ENCODE data around the gene B4GALNT2.
A peak's percentile ranks its signal among the peaks of the same experiment; 100 is the strongest.

Gene B4GALNT2

DNA sequence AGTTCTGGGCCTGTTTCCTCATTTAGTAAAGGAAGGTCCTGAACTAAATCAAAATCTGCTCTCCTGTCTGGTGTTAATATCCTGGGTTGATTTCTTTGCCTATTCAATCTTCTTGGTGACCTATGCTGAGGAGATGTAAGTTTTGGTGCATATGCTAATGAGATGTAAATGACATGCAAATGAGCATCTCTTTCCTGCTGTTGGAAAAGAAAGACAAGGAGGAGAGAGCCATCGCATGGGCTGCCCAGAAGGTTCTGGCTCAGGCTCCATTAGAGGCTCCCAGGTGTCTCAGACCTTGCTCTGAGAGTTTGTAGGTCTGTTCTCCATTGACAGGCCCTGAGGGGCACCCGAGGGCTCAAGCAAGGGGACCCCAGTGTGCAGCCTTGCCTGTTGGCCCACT, 81.3 kb downstream of the B4GALNT2 start:
- DNase-seq (ENCODE audit: low spot score): no peak

DNA sequence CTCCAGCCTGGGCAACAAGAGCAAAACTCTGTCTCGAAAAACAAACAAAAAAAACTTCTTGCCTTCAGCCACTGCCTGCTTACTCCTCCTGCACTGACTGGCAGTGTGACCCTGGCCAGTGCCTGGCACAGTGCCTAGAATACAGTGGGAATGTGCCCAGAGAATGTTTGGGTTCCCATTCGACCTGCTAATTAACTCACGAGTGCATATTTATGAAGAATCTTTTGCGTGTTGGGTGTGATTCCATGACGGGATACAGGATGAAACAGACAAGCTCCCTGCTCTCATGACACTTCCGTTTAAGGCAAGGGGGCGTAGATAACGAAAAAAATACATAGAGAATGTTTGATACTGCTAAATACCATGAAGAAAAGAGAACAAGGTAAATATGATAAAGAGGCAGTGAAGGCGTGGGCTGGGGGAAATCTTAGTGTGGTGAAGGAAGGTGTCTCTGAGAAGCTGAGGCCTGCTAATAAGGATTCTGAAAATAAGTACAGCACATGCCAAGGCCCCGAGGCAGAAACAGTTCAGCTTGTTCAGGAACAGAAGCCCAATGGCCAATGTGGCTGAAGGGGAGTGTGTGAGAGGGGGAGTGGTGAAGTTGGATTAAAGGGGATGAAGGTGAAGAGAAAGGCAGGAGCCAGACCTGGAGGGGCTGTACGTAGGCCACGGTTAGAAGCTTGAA, 82.2 kb downstream of the B4GALNT2 start:
- no peak for DNase-seq (ENCODE audit: low spot score)

DNA sequence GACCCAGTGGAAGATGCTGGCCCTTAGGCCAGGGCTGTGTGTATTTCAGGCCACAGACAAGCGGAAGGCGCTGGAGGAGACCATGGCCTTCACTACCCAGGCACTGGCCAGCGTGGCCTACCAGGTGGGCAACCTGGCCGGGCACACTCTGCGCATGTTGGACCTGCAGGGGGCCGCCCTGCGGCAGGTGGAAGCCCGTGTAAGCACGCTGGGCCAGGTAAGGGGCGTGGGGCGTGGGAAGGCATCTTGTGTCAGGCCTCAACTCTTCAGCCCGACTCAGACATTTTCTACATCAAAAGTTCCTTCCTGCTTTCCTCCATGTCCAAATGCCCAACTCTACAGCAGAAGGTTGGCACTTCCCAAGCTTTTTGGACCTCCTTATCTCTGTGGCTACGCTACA, 83.9 kb downstream of the B4GALNT2 start:
- DNase-seq (ENCODE audit: low spot score): no peak

DNA sequence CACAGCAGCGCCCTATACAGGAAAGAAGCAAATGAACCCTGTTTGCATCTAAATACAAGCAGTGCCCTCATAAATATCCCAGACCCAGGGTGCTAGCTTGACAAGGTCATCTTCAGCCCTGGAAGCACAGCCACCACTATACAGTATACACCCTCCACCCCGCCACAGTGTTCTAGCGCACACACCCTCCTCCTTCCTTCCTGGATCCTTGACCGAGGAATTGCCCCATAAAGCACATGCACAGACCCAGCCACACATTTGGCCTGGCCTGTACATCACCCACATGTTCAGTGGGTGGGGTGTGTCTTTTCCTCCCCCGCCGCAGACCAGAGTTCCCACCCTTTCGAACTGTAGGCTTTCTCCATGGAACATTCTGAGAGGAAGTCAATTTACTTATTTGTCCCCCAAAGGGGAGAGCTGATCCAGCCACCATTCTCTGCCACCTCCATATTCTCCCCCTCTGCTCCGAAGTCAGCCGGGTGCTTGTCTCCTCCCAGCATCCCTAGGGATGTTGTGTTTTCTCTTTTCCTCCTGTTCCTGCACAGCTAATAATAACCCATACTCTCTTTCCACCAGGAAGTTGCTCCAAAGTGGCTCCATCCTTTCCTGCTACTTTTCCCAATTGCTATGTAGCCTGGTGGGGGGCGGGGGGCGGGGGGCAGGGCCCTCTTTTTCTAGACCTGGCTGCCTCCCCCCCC, 84.5 kb downstream of the B4GALNT2 start:
- no peak for DNase-seq (ENCODE audit: low spot score)

DNA sequence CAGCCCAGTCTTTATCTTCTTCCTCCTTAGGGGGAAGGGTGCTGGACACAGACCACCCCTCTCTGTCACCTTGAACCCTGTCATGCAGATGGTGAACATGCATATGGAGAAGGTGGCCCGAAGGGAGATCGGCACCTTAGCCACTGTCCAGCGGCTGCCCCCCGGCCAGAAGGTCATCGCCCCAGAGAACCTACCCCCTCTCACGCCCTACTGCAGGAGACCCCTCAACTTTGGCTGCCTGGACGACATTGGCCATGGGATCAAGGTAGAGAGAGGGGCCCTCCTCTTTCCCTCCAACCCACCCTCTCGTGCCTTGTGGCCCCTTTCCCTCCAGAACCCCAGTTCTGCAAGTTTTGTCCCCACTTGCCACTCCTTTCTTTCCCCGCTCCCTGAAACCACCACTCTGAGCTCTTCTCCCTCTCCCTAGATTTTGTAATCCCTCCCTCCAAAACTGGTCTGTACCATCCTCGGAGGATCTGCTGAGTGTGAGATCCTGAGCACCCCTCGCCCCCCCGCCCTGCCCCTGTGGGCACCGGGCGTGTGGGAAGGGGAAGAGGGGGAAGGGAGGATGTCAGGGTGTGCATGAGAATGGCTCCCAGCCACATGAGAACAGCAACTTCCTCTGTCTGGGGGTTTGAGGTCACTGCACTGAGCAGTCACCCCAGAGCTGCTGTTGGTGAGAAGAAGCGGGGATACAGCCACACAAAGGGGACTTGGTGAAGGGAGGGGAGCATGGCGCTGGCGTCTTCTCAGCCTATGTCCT, 85.3 kb downstream of the B4GALNT2 start:
- no peak for DNase-seq (ENCODE audit: low spot score)

DNA sequence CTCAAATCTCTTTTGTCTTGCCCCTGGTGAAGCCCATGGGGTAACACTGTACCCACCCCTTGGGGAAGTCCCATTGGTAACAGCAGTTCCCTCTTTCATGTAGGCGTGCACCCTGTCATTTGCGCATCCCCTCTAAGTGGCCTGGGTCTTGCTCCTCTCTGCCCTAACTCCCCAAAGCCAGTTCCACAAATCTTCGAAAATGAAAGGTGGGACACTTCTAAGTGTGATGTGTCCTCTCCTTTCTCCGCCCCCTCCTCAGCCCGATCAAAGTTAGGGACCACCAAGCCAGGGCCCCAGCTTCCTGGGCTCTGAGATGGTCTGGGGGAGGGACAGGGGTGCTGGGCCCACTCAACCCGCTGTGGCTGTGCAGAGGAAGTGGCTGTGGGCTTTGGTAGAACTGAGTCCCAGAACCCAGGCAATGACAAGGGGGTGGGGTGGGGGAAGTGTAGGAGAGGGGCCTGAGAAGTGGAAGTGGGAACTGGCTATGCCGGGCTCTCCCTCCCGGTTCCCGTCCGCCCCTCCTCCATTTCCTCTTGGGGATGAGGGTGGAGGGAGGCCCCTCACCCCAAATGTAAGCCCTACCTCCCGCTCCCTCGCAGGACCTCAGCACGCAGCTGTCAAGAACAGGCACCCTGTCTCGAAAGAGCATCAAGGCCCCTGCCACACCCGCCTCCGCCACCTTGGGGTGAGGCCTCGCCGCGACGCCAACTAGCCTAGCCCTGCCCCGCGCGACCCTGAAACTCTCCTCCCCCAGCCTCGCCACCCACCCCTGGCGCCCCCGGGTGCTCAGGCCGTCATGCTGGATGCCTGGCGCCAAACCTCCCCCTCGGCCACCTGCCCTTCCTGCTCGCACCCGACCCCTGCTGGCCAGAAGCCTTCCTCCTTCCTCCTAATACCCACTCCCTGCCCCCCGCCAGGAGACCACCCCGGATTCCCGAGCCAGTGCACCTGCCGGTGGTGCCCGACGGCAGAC, 86.7 kb downstream of the B4GALNT2 start:
- no peak for DNase-seq (ENCODE audit: low spot score)

DNA sequence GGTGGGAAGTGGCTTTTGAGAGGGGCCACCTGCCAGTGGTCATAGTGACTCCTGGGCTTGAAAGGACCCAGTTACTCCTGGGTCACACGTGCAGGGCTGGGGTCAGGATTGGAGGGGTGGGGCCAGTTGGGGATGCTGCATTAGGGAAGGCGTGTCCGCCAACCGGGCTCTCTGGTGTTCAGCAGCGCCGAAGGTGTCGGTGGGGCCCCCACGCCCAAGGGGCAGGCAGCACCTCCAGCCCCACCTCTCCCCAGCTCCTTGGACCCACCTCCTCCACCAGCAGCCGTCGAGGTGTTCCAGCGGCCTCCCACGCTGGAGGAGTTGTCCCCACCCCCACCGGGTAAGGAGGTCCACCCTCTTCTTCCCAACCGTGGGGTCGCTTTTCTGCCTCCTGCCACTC, 87.4 kb downstream of the B4GALNT2 start:
- no peak for DNase-seq (ENCODE audit: low spot score)

DNA sequence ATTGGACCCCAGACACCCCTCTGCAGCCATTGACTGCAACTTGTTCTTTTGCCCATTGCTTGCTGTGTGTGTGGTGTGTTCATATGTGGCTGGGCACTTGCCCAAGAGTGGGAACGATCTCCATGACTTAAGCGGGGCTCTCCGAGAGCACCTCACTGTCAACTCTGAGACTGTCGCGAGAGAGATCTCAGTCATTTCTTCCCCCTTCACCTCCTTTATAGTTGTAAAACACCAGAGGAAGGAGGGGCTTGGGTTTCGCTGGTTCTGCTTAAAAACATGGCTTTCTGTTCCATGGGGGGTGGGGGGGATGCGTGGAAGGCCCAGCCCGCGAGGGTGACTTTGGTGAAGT, 90.6 kb downstream of the B4GALNT2 start:
- no peak for DNase-seq (ENCODE audit: low spot score)

DNA sequence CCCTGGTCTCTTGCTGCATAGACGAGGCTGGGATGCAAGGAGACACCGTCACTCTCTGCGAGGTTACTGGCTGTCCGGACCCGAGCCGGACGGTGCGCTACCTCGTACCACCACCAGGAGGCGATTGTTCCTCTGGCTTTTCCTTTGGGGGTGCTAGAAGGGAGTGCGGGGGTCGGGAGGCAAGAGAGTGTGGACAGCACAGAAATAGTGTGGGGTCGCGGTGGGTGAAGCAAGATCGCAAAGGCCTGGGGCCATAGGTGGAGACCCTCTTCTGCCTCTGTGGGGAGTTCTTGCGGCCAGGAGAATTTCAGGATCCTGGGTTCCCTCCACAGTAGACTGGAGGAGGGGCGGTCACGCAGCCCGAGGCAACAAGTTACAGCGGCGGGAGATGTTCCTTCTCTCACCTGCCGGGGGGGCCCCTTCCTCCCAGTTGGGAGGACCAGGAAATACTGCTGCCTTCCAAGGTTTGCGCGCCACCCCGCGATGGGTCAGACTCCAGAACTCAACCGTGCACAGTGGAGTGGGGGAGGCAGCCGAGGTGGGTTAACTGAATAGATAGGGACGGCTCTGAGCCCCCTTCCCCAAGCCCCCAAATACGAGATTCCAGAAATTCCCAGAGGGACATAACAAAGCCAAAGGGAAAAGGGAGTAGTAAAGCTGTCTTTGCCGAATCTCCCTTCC, 91.1 kb downstream of the B4GALNT2 start:
- DNase-seq (ENCODE audit: low spot score): peak; percentile 95

DNA sequence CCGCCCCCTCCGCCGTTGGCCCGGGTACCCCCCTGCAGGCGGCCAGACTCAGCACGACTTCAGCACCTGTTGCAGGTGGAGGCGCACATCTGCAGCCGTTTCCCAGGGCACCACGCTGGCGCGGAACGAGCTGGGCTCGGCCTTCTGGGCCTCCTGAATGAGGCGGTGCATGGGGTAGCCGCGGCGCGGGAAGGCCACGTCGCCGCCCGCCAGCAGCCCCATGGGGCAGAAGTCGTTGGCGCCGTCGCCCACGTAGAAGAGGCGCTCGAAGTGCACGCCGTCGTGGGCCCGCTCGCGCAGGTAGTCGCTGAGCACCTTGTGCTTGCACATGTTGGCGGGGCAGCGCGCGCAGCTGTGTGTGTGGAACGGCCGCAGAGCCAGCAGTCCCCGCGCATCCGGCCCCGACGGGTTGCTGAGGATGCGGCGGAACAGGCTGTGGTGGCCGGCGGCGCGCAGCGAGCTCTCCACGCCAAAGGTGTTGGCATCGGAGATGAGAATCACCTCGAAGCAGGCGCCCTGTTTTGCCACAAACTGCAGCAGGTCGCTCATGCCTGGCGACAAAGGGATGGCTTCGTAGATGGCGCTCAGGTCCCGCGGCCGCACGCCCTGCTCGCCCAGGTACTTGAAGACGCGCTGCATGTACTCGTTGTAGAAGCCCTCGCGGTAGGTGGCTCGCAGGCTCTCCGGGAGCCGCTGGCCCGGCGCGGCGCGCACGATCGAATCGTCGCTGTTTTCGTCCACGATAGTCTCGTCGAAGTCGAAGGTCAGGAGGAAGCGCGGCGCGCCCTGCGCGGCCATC, 91.8 kb downstream of the B4GALNT2 start:
- no peak for DNase-seq (ENCODE audit: low spot score)

DNA sequence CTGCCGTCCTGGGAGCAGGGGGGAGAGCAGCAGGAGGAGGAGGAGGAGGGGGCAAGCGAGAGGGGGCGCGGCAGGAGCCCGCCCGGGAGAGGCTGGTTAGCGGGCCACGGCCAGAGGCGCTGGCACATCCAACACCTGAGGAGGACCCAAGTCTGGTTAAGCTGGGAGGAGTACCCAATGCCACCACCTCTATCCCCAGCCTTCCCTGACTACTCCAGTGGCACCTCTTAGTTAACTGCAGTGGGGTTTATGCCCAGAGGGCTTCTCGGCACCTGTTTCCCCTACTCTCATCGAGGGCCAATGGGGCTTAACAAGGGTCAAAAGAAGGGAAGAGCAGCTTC, 92.4 kb downstream of the B4GALNT2 start:
- DNase-seq (ENCODE audit: low spot score): no peak

DNA sequence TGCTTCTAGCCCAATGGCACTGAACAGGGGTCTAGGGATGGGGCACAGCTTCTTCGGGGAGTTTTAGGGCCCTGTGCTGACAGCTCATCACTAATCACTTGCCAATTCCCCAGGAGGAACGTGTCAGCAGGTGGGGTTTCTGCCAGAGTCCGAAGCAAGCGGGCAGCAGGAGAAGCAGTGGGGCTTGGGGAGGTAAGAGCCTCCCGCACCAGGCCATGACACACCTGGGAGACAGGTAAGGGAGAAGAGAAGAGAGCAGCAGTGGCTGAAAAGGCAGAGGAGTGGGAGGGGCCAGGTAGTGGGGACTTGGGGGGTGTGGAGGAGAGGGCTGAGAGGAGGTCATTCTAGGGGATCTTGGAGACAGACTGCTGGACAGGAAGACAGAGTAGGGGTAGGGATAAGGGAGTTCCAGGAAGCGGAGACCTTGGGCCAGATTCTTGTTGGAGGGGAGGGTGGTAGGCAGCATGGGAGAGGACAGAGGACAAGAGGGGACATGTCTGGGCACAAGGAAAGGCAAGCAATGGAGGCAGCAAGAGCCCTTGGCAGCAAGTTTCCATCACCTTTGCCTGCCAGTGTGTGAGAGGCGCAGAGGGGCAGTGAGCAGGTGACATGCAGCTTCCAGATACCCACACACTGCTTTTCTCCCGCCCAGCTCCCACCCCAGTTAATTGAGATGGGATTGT, 93.1 kb downstream of the B4GALNT2 start:
- no peak for DNase-seq (ENCODE audit: low spot score)
